ENCODE data around the gene ZNF662.

Gene ZNF662

GRCh38 chr3:42936157-42936981, 30.4 kb downstream of the ZNF662 start:
- no peak for DNase-seq (ENCODE audit: low read depth)

DNA sequence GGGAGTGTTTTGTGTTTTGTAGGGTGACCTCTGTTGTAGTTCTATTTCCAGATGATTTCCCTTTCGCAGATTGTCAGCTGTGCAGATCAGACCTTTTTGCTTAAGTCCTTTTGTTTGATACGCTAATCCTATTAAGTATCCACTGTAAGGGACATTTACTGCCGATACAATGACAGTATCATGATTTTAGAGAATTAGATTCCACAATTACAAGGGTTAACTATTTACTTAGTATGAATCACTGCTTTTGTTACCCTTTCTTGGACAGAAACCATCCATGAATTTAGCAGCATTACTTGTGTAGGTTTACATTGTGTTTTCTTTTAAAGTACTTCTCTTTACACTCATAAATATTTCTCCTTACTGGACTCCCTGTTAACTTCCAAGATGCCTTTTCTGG, 31.4 kb downstream of the ZNF662 start:
- no peak for DNase-seq (ENCODE audit: low read depth)

DNA sequence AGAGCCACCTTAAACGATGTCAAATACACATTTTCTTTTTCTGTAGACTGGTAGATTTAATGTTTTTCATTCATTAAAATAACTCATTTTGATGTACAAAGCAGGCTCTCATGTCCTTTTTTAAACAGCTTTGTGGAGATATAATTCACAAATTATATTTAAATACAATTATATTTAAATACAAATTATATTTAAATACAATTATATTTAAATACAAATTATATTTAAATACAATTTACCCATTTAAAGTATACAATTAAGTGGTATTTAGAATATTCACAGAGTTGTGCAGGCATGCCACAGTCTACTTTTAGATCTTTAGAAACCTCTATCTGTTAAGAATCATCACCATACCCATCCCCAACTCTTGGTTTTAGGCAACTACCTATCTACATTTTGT, 36.8 kb downstream of the ZNF662 start:
- no peak for DNase-seq (ENCODE audit: low read depth)

DNA sequence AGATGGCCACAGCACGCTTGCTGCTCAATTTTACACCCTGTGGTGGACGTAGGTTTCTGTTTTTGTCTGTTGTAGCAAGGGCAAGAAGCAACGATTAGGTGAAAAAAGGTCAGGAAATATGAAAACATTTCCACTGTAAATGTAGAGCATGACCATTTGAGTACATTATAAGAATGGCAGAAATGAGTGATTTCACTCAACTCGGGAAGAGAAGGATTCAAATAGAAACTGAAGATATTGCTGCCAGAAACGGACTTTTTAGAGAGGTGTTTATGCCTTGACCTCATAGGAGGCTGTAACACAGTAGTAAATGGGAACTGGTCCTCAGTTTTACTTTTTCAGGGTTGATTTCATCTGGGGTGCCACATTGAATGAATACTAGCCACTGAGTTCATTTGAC, 40.1 kb downstream of the ZNF662 start:
- no peak for DNase-seq (ENCODE audit: low read depth)

DNA sequence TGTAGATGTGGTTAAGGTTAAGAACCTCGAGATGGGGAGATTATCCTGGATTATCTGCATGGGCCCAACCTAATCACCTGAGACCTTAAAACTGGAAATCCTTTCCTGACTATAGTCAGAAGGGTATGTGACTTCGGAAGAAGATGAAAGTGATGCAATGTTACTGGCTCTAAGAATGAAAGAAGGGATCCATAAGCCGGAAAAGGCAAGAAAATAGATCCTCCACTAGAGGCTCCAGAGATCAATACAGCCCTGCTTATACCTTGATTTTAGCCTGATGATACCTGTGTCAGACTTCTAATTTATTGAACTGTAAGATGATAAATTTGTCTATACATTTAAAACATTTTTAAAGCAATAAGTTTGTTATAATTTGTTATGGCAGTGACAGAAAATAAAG, 51.6 kb downstream of the ZNF662 start:
- DNase-seq (ENCODE audit: low read depth): no peak

GRCh38 chr3:42960282-42960681, 54.3 kb downstream of the ZNF662 start:
- no peak for DNase-seq (ENCODE audit: low read depth)

- DNase-seq (ENCODE audit: low read depth): no peak
Measured at GRCh38 chr3:42960786-42961185, 54.8 kb downstream of the ZNF662 start.

- peak; percentile 28 for DNase-seq (ENCODE audit: low read depth)
Measured at GRCh38 chr3:42961633-42962032, 55.7 kb downstream of the ZNF662 start.

GRCh38 chr3:42963269-42963668, 57.3 kb downstream of the ZNF662 start:
- no peak for DNase-seq (ENCODE audit: low read depth)

- DNase-seq (ENCODE audit: low read depth): no peak
Measured at GRCh38 chr3:42964266-42964665, 58.3 kb downstream of the ZNF662 start.
